Progenitor cell of endocrine pancreas (in vitro differentiated cells): ENCODE data around the gene ATXN7L3. TPM values are rescaled to one million over a fixed set of nuclear protein-coding genes. Genes with fewer than 3 reads are reported as not detected.

Experiments
- DNase-seq: peaks from one replicate; pipeline ENCODE4 v3.0.0; 2021; ENCODE audit warnings: low spot score; ENCODE audit not compliant: unreplicated experiment
- H3K27ac Mint-ChIP-seq: 2 replicates; pipeline ENCODE4 v1.8.0; 2021; ENCODE audit warnings: mild to moderate bottlenecking, moderate library complexity, mixed read lengths
- H3K27me3 Mint-ChIP-seq: 2 replicates; pipeline ENCODE4 v1.8.0; 2021; ENCODE audit warnings: mixed read lengths
- H3K36me3 Mint-ChIP-seq: 2 replicates; pipeline ENCODE4 v1.8.0; 2022; ENCODE audit warnings: mixed read lengths; ENCODE audit not compliant: insufficient read depth
- H3K4me1 Mint-ChIP-seq: 2 replicates; pipeline ENCODE4 v1.8.0; 2021; ENCODE audit warnings: low read depth, mixed read lengths
- H3K4me3 Mint-ChIP-seq: 2 replicates; pipeline ENCODE4 v1.8.0; 2021; ENCODE audit warnings: low read depth, mild to moderate bottlenecking, moderate library complexity, mixed read lengths
- H3K9me3 Mint-ChIP-seq: 2 replicates; pipeline ENCODE4 v1.8.0; 2021; ENCODE audit warnings: low read depth, mixed read lengths
- CTCF ChIP-seq: fragments of 200-600 bp; sonication (generic); IDR thresholded peaks from one replicate; pipeline ENCODE4 v1.5.0; 2021; ENCODE audit warnings: antibody characterized with exemption, mild to moderate bottlenecking; ENCODE audit not compliant: unreplicated experiment
- total RNA-seq: library from RNA; stranded (reverse); gene quantifications from 2 replicates; pipeline ENCODE4 v1.2.1, GENCODE V29; 2021

ATXN7L3 gene
- total RNA-seq, 1 donor from 2014 or later = 135 TPM

GRCh38 chr17:44197980-44198720, 1.5 kb downstream of the ATXN7L3 start:
- peak overlapping the region; percentile 89 for H3K27ac Mint-ChIP-seq
- TF ChIP-seq CTCF = no peak
- H3K9me3 Mint-ChIP-seq = no peaks in the 10 kb centered on the region
- H3K27me3 Mint-ChIP-seq = no peaks in the 10 kb centered on the region
- H3K4me3 Mint-ChIP-seq = peak overlapping the region; percentile 78
- no peak for DNase-seq
- peaks cover 19% of the 10 kb centered on the region for H3K4me1 Mint-ChIP-seq
- peaks cover 12% of the 10 kb centered on the region for H3K36me3 Mint-ChIP-seq

GRCh38 chr17:44197107-44197506, 2.6 kb downstream of the ATXN7L3 start:
- Mint-ChIP-seq H3K36me3 (peaks cover 14% of the 10 kb centered on the region), H3K27ac (no peak overlapping the region), H3K9me3 (no peaks in the 10 kb centered on the region), H3K4me1 (peaks cover 28% of the 10 kb centered on the region), H3K27me3 (no peaks in the 10 kb centered on the region), H3K4me3 (no peak overlapping the region)
- no peak for DNase-seq
- no peak for TF ChIP-seq CTCF

- H3K27ac Mint-ChIP-seq = no peak overlapping the region
- H3K36me3 Mint-ChIP-seq = peaks cover 19% of the 10 kb centered on the region
- no peaks in the 10 kb centered on the region for H3K9me3 Mint-ChIP-seq
- no peak for TF ChIP-seq CTCF
- peaks cover 26% of the 10 kb centered on the region for H3K4me1 Mint-ChIP-seq
- no peaks in the 10 kb centered on the region for H3K27me3 Mint-ChIP-seq
- no peak for DNase-seq
- no peak overlapping the region for H3K4me3 Mint-ChIP-seq
Observed at GRCh38 chr17:44193326-44194084, 6.2 kb downstream of the ATXN7L3 start.

GRCh38 chr17:44192750-44193149, 6.9 kb downstream of the ATXN7L3 start:
- DNase-seq = no peak
- Mint-ChIP-seq H3K36me3 (peaks cover 20% of the 10 kb centered on the region), H3K9me3 (no peaks in the 10 kb centered on the region), H3K27ac (peak overlapping the region; percentile 91), H3K4me1 (peaks cover 22% of the 10 kb centered on the region), H3K27me3 (no peaks in the 10 kb centered on the region), H3K4me3 (no peak overlapping the region)
- no peak for TF ChIP-seq CTCF

GRCh38 chr17:44191941-44192496, 7.7 kb downstream of the ATXN7L3 start:
- Mint-ChIP-seq H3K36me3 (peaks cover 17% of the 10 kb centered on the region), H3K4me1 (peaks cover 20% of the 10 kb centered on the region), H3K4me3 (no peak overlapping the region), H3K9me3 (no peaks in the 10 kb centered on the region), H3K27ac (peak overlapping the region; percentile 91), H3K27me3 (no peaks in the 10 kb centered on the region)
- TF ChIP-seq CTCF = no peak
- no peak for DNase-seq
